Keratinocyte (primary cell): ENCODE data around the gene CLEC2D. TPM values are rescaled to one million over a fixed set of nuclear protein-coding genes. Genes with fewer than 3 reads are reported as not detected.

ENCODE experiments used
- DNase-seq: peaks from one replicate; pipeline ENCODE4 v3.0.0-alpha.2; 2011; ENCODE audit warnings: low read depth, missing footprints, low spot score
- FAIRE-seq: peaks from 2 replicates; lab custom pipeline; 2011; peaks lifted over from hg19 to GRCh38; lab: Jason Lieb, UNC
- H2AFZ ChIP-seq: 2 replicates; pipeline ENCODE4 v1.6.0; 2012; ENCODE audit warnings: low read length, control low read depth, inconsistent platforms; ENCODE audit not compliant: control insufficient read depth
- H3K27ac ChIP-seq: 2 replicates; pipeline ENCODE4 v1.5.1; 2011; ENCODE audit warnings: low read length; ENCODE audit not compliant: control insufficient read depth, insufficient read depth
- H3K27me3 ChIP-seq: 3 replicates; pipeline ENCODE4 v1.6.0; 2011; ENCODE audit warnings: low read length; ENCODE audit not compliant: control insufficient read depth, insufficient read depth; ENCODE audit errors: extremely low read depth
- H3K36me3 ChIP-seq, 2 experiments: 2 replicates in 1 of 2; 3 replicates in 1 of 2; pipeline ENCODE4 v1.5.1; 2011; ENCODE audit warnings: low read length in 2 of 2, mild to moderate bottlenecking in 1 of 2; ENCODE audit not compliant: control insufficient read depth in 2 of 2, insufficient read depth in 2 of 2; ENCODE audit errors: extremely low read depth in 1 of 2
- H3K4me1 ChIP-seq: 3 replicates; pipeline ENCODE4 v1.5.1; 2011; ENCODE audit warnings: low read length; ENCODE audit not compliant: control insufficient read depth, insufficient read depth; ENCODE audit errors: extremely low read depth
- H3K4me2 ChIP-seq: 3 replicates; pipeline ENCODE4 v1.6.0; 2011; ENCODE audit warnings: low read depth, low read length; ENCODE audit not compliant: control insufficient read depth, insufficient read depth; ENCODE audit errors: extremely low read depth
- H3K4me3 ChIP-seq, 3 experiments: fragments of 200-600 bp in 1 of 3; sonication (generic) in 1 of 3; 2 replicates in 2 of 3; 3 replicates in 1 of 3; pipeline ENCODE4 v1.5.1; 2011 to 2016; ENCODE audit warnings: low read length in 3 of 3, mild to moderate bottlenecking in 3 of 3, control low read depth in 2 of 3, inconsistent platforms in 1 of 3, low read depth in 1 of 3, mixed read lengths in 1 of 3, mixed run types in 1 of 3, moderate library complexity in 1 of 3; ENCODE audit not compliant: control insufficient read depth in 2 of 3, insufficient read depth in 2 of 3; ENCODE audit errors: extremely low read depth in 1 of 3
- H3K79me2 ChIP-seq: 2 replicates; pipeline ENCODE4 v1.6.0; 2012; ENCODE audit warnings: low read length; ENCODE audit not compliant: control insufficient read depth, insufficient read depth
- H3K9ac ChIP-seq: 3 replicates; pipeline ENCODE4 v1.6.0; 2011; ENCODE audit warnings: low read length; ENCODE audit not compliant: control insufficient read depth, insufficient read depth; ENCODE audit errors: extremely low read depth
- H3K9me1 ChIP-seq: 3 replicates; pipeline ENCODE4 v1.6.0; 2011; ENCODE audit warnings: low read length; ENCODE audit not compliant: control insufficient read depth, insufficient read depth; ENCODE audit errors: extremely low read depth
- H3K9me3 ChIP-seq: 2 replicates; pipeline ENCODE4 v1.5.1; 2012; ENCODE audit warnings: low read depth, low read length; ENCODE audit not compliant: control insufficient read depth
- H4K20me1 ChIP-seq: 3 replicates; pipeline ENCODE4 v1.6.0; 2011; ENCODE audit warnings: low read length; ENCODE audit not compliant: control insufficient read depth, insufficient read depth; ENCODE audit errors: extremely low read depth
- EZH2 ChIP-seq: IDR thresholded peaks from one replicate; pipeline ENCODE4 v1.6.1; 2012; ENCODE audit warnings: inconsistent platforms, mild to moderate bottlenecking, low read length, moderate library complexity
- dilution Hi-C: fragments of 300-500 bp; cut with MboI; formaldehyde crosslinking; loops from one replicate; pipeline ENCODE4 v1.7.0; 2020; ENCODE audit warnings: low sequenced_read_pairs; ENCODE audit not compliant: extremely low pct_ligation_motif_present
- polyA plus RNA-seq, 5 experiments: library from polyadenylated mRNA; depleted of rRNA in 3 of 5; stranded (reverse) in 3 of 5; stranded (forward) in 1 of 5; unstranded in 1 of 5; fragments of >200 nt; gene quantifications; 1 replicate in 1 of 5; 2 replicates in 3 of 5; 3 replicates in 1 of 5; pipeline versions ENCODE4 v1.2.1 to v1.2.3, GENCODE V29; 2011 to 2012; ENCODE audit warnings: missing spikeins in 2 of 5, low read depth in 1 of 5, low replicate concordance in 1 of 5
- TF ChIP-seq, protein P1 (sequence below), 3 experiments: IDR thresholded peaks in 1 of 3; conservative IDR thresholded peaks in 1 of 3; optimal IDR thresholded peaks in 1 of 3; 2 replicates in 2 of 3; 3 replicates in 1 of 3; pipeline versions ENCODE3 to v1.5.1; 2011; ENCODE audit warnings: low read length in 3 of 3, mild to moderate bottlenecking in 3 of 3, moderate library complexity in 2 of 3, control low read depth in 1 of 3, inconsistent platforms in 1 of 3; ENCODE audit not compliant: insufficient read depth in 2 of 3; ENCODE audit errors: extremely low read depth in 1 of 3

CLEC2D gene
- polyA plus RNA-seq, 1 donor (not counting 4 experiments of a cell fraction or from before 2014, with no cell fraction given), result 2.3 TPM

DNA sequence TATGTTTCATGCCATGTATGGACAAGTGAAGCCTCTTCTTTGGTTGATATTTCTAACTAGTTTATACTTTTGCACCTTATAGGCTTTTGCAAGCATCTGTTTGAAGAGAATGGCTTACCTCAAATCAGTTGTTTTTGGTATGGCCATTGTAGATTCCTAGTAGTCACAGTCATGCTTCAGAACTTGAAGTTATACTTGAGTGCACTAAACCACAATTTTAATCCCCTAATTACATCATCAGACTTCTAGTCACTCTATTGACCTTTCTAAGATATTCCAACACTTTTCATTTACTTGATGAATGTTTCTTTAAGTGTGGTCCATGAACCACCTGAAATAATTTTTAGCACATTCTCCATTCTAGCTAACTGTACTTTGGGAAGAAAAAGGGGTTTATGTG lies 43.2 kb upstream of the CLEC2D start:
- Histone ChIP-seq H3K36me3 (no peaks in the 10 kb centered on the region), H3K9me1 (no peaks in the 10 kb centered on the region), H3K9ac (no peak overlapping the region), H3K4me1 (no peaks in the 10 kb centered on the region), H3K9me3 (no peaks in the 10 kb centered on the region), H3K79me2 (no peaks in the 10 kb centered on the region), H3K4me3 (no peak overlapping the region), H4K20me1 (no peaks in the 10 kb centered on the region), H3K27ac (no peak overlapping the region), H2AFZ (no peak overlapping the region), H3K27me3 (no peaks in the 10 kb centered on the region), H3K4me2 (no peak overlapping the region)
- FAIRE-seq, result no peak
- DNase-seq, result no peak
- dilution Hi-C loops, result loop anchor here (10.0 kb wide), 1 partner anchor 79 kb away; no protein-coding TSS in a partner anchor
- no peak for TF ChIP-seq EZH2
- TF ChIP-seq, protein P1, sequence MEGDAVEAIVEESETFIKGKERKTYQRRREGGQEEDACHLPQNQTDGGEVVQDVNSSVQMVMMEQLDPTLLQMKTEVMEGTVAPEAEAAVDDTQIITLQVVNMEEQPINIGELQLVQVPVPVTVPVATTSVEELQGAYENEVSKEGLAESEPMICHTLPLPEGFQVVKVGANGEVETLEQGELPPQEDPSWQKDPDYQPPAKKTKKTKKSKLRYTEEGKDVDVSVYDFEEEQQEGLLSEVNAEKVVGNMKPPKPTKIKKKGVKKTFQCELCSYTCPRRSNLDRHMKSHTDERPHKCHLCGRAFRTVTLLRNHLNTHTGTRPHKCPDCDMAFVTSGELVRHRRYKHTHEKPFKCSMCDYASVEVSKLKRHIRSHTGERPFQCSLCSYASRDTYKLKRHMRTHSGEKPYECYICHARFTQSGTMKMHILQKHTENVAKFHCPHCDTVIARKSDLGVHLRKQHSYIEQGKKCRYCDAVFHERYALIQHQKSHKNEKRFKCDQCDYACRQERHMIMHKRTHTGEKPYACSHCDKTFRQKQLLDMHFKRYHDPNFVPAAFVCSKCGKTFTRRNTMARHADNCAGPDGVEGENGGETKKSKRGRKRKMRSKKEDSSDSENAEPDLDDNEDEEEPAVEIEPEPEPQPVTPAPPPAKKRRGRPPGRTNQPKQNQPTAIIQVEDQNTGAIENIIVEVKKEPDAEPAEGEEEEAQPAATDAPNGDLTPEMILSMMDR (optimal IDR thresholded peaks at IDR 0.05 in 1 of 3, IDR thresholded peaks at IDR 0.05 in 1 of 3, conservative IDR thresholded peaks at IDR 0.05 in 1 of 3; ENCODE audit: extremely low read depth in 1 of 3, insufficient read depth in 2 of 3, low read length in 3 of 3), result no peak

DNA sequence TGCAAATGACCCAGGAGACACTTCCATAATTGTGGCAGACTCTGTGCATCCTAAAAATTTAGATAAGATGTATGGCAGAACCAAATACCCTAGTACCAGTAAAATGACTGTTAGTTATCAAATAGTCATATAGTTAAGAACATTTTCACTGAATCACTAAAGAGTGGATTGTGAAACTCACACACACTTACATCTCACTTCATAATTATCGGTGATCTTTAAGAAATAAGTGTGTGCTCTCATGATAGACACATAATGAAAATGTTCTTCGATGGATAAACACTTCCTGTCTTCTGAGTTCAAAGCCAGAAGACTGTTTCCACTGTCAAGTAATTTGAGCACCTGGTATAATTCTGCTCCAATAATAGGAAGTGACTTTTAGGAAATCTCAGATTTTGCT lies 42.7 kb upstream of the CLEC2D start:
- Histone ChIP-seq H3K79me2 (no peaks in the 10 kb centered on the region), H3K27ac (no peak overlapping the region), H3K9me1 (no peaks in the 10 kb centered on the region), H3K4me3 (no peak overlapping the region), H3K4me1 (no peaks in the 10 kb centered on the region), H3K27me3 (no peaks in the 10 kb centered on the region), H4K20me1 (no peaks in the 10 kb centered on the region), H3K4me2 (no peak overlapping the region), H2AFZ (no peak overlapping the region), H3K9ac (no peak overlapping the region), H3K9me3 (no peaks in the 10 kb centered on the region), H3K36me3 (no peaks in the 10 kb centered on the region)
- DNase-seq (no peak), FAIRE-seq (no peak)
- dilution Hi-C loops, result loop anchor here (10.0 kb wide), 1 partner anchor 78 kb away; no protein-coding TSS in a partner anchor
- TF ChIP-seq, protein P1 (optimal IDR thresholded peaks at IDR 0.05 in 1 of 3, IDR thresholded peaks at IDR 0.05 in 1 of 3, conservative IDR thresholded peaks at IDR 0.05 in 1 of 3; ENCODE audit: extremely low read depth in 1 of 3, insufficient read depth in 2 of 3, low read length in 3 of 3), result no peak
- TF ChIP-seq EZH2, result no peak
